ENCODE data around the gene ORMDL3. TPM values are rescaled to one million over a fixed set of nuclear protein-coding genes. Genes with fewer than 3 reads are reported as not detected.

Gene ORMDL3
- total RNA-seq, 1 donor from 2014 or later = 77.4 TPM

DNA sequence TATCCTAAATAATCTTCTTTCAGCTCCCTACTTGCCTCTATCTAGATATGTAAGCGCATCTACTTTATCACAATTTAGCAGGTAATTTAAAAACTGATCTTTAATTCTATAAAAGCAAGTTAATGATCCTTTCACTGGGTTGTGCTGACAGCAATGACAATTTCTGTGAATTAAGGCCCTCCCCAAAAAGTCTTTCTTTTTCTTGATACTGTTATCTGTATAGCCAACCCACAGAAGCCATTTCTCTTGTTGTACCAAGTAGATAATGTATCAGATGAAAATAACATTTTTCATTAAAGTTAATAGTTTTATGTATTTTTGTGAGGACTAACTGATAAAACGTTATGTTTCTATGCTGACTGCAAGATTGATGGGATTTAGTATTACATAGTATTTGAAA, 55.6 kb downstream of the ORMDL3 start:
- intact Hi-C loops (cut with micrococcal nuclease) = no loop called here
- no peak overlapping the region for H3K27ac Mint-ChIP-seq
- H3K4me3 Mint-ChIP-seq = no peak overlapping the region
- H3K9me3 Mint-ChIP-seq = peaks cover 6% of the 10 kb centered on the region
- peaks cover 3% of the 10 kb centered on the region for H3K36me3 Mint-ChIP-seq (ENCODE audit: low read depth)
- H3K27me3 Mint-ChIP-seq (ENCODE audit: insufficient read depth) = peaks cover 14% of the 10 kb centered on the region
- no peak for DNase-seq (ENCODE audit: low spot score)
- H3K4me1 Mint-ChIP-seq (ENCODE audit: low read depth) = peaks cover 11% of the 10 kb centered on the region

Other genes starting within 250 kb of the ORMDL3 start
- 14.4 and 16.9 TPM in 2 replicates for gene PGAP3, start 239.5 kb downstream of the ORMDL3 start, total RNA-seq
- gene ERBB2, start 227.5 kb downstream of the ORMDL3 start, total RNA-seq = 2.5 and 3.0 TPM in 2 replicates
- 33.3 and 37.1 TPM in 2 replicates for gene MIEN1, start 197.1 kb downstream of the ORMDL3 start, total RNA-seq
- gene GRB7, start 189.7 kb downstream of the ORMDL3 start, total RNA-seq = 0.64 and 0.73 TPM in 2 replicates
- 22.8 and 25.1 TPM in 2 replicates for gene IKZF3, start 63.3 kb downstream of the ORMDL3 start, total RNA-seq
- 0.37 TPM in 1 of 2 replicates, not detected in the other for gene ZPBP2, start 59.4 kb downstream of the ORMDL3 start, total RNA-seq
- gene GSDMB, start 9.0 kb downstream of the ORMDL3 start, total RNA-seq = 23.8 and 27.4 TPM in 2 replicates
- not detected in 2 replicates for gene LRRC3C, start 131 bp upstream of the ORMDL3 start, total RNA-seq
- 0.42 and 0.73 TPM in 2 replicates for gene GSDMA, start 35.4 kb upstream of the ORMDL3 start, total RNA-seq
- 191 and 201 TPM in 2 replicates for gene PSMD3, start 53.2 kb upstream of the ORMDL3 start, total RNA-seq
- gene CSF3, start 87.8 kb upstream of the ORMDL3 start, total RNA-seq = not detected in 2 replicates
- gene MED24, start 126.8 kb upstream of the ORMDL3 start, total RNA-seq = 113 and 120 TPM in 2 replicates
- 2.9 and 3.5 TPM in 2 replicates for gene THRA, start 135.4 kb upstream of the ORMDL3 start, total RNA-seq
- 8.7 and 9.6 TPM in 2 replicates for gene NR1D1, start 173.0 kb upstream of the ORMDL3 start, total RNA-seq
- 87.6 and 88.2 TPM in 2 replicates for gene MSL1, start 194.4 kb upstream of the ORMDL3 start, total RNA-seq
- 117 TPM in 2 replicates for gene CASC3, start 212.9 kb upstream of the ORMDL3 start, total RNA-seq
- gene RAPGEFL1, start 249.9 kb upstream of the ORMDL3 start, total RNA-seq = 11.8 and 13.0 TPM in 2 replicates